ENCODE results near the gene SMPX.

Gene SMPX

GRCh38 chrX:21698272-21698671 lies 59.6 kb downstream of the SMPX start:
- Mint-ChIP-seq H3K27ac (no peak overlapping the region), H3K4me3 (no peak overlapping the region), H3K4me1 (peaks cover 47% of the 10 kb centered on the region), H3K9me3 (no peaks in the 10 kb centered on the region), H3K27me3 (ENCODE audit: low read depth, poor library complexity) (no peaks in the 10 kb centered on the region), H3K36me3 (ENCODE audit: low read depth) (no peaks in the 10 kb centered on the region)
- TF ChIP-seq CTCF (IDR thresholded peaks at IDR 0.05), result no peak
- DNase-seq, result no peak

DNA sequence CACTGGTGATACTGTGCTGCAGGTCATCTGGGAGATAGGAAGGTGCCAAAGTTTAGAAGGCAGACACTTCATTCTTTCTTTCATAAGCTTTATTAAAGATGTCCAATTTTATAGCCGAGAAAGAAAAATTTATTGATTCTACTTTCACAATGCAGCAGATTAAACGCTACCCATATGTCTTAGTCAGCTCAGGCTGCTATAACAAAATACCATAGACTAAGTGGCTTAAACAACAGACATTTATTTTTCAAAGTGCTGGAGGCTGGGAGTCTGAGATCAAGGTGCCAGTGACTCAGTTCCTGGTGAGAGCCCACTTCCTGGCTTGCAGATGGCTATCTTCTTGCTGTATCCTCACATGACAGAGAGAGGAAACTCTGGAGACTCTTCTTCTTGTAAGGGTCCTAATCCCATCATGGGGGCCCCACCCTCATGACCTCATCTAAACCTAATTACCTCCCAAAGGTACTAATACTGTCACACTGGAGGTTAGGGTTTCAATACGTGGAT lies 66.4 kb downstream of the SMPX start:
- Mint-ChIP-seq H3K4me1 (peaks cover 24% of the 10 kb centered on the region), H3K9me3 (no peaks in the 10 kb centered on the region)

DNA sequence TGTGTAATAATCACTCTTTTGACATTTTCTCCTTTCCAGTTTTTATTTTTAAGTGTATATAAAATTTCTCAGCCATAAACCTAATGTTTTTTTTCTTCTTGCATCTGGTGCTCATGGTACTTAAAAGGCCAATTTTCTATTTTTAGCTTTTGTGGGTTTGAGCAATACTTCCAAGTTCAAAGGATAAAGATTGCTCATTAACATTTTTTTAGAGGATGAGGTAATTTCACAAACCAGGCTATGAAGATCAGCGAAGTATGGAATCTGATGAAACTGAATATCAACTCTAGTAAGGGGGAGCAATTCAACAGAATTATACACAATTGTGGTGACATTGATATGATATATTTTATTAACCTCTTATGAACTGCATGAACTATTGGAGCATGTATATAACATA lies 74.0 kb downstream of the SMPX start:
- no peak for DNase-seq
- TF ChIP-seq CTCF (IDR thresholded peaks at IDR 0.05), result no peak
- Mint-ChIP-seq H3K27ac (no peak overlapping the region), H3K4me3 (no peak overlapping the region), H3K4me1 (peaks cover 9% of the 10 kb centered on the region), H3K36me3 (ENCODE audit: low read depth) (no peaks in the 10 kb centered on the region), H3K9me3 (no peaks in the 10 kb centered on the region), H3K27me3 (ENCODE audit: low read depth, poor library complexity) (peaks cover 5% of the 10 kb centered on the region)

More for the DNA sequence above, 66.4 kb downstream of the SMPX start:
- Mint-ChIP-seq H3K4me3 (no peak overlapping the region), H3K36me3 (ENCODE audit: low read depth) (no peaks in the 10 kb centered on the region), H3K27ac (no peak overlapping the region), H3K27me3 (ENCODE audit: low read depth, poor library complexity) (peaks cover 7% of the 10 kb centered on the region)
- TF ChIP-seq CTCF (IDR thresholded peaks at IDR 0.05), result no peak
- no peak for DNase-seq

- Mint-ChIP-seq H3K27me3 (ENCODE audit: low read depth, poor library complexity) (no peaks in the 10 kb centered on the region), H3K27ac (no peak overlapping the region), H3K36me3 (ENCODE audit: low read depth) (no peaks in the 10 kb centered on the region), H3K4me3 (no peak overlapping the region), H3K4me1 (peaks cover 4% of the 10 kb centered on the region), H3K9me3 (no peaks in the 10 kb centered on the region)
- no peak for DNase-seq
- TF ChIP-seq CTCF (IDR thresholded peaks at IDR 0.05), result no peak
Measured at GRCh38 chrX:21678048-21678612, 79.8 kb downstream of the SMPX start.

GRCh38 chrX:21675931-21676330 lies 82.0 kb downstream of the SMPX start:
- Mint-ChIP-seq H3K4me1 (peaks cover 4% of the 10 kb centered on the region), H3K27me3 (ENCODE audit: low read depth, poor library complexity) (no peaks in the 10 kb centered on the region), H3K27ac (no peak overlapping the region), H3K9me3 (no peaks in the 10 kb centered on the region), H3K36me3 (ENCODE audit: low read depth) (no peaks in the 10 kb centered on the region), H3K4me3 (no peak overlapping the region)
- no peak for DNase-seq
- no peak for TF ChIP-seq CTCF (IDR thresholded peaks at IDR 0.05)
